KMS-11 (cell line): ENCODE data around the gene LYRM9.
"Not testable (repeated sequence)": the region's sequence is repeated elsewhere in the genome, so short reads cannot be mapped to it uniquely, and the experiment has no call there.

Source experiments
- H2AFZ ChIP-seq: fragments of 200-600 bp; sonication (generic); 2 replicates; pipeline ENCODE4 v1.6.1; 2016; ENCODE audit warnings: antibody characterized with exemption, mixed run types, low read depth
- H3K27ac ChIP-seq: fragments of 200-600 bp; sonication (generic); 2 replicates; pipeline ENCODE4 v1.6.1; 2016; ENCODE audit warnings: mild to moderate bottlenecking, mixed run types
- H3K27me3 ChIP-seq: fragments of 200-600 bp; sonication (generic); 2 replicates; pipeline ENCODE4 v1.6.1; 2017; ENCODE audit warnings: mild to moderate bottlenecking, low read depth, mixed run types, moderate library complexity; ENCODE audit not compliant: insufficient read depth
- H3K36me3 ChIP-seq: fragments of 200-600 bp; sonication (generic); 2 replicates; pipeline ENCODE4 v1.6.1; 2017; ENCODE audit warnings: mild to moderate bottlenecking, mixed run types; ENCODE audit not compliant: insufficient read depth
- H3K4me1 ChIP-seq: fragments of 200-600 bp; sonication (generic); 2 replicates; pipeline ENCODE4 v1.6.1; 2016; ENCODE audit warnings: mild to moderate bottlenecking, low read depth, mixed run types; ENCODE audit not compliant: poor library complexity, severe bottlenecking
- H3K4me2 ChIP-seq: fragments of 200-600 bp; sonication (generic); 2 replicates; pipeline ENCODE4 v1.7.0; 2016; ENCODE audit warnings: mild to moderate bottlenecking, mixed run types
- H3K4me3 ChIP-seq: fragments of 200-600 bp; sonication (generic); IDR thresholded peaks from 2 replicates; pipeline ENCODE4 v1.6.1; 2017; ENCODE audit warnings: low read depth, low read length, mixed read lengths; ENCODE audit not compliant: insufficient read depth
- H3K79me2 ChIP-seq: fragments of 200-600 bp; sonication (generic); 2 replicates; pipeline ENCODE4 v1.6.1; 2016; ENCODE audit warnings: low read depth, mixed run types; ENCODE audit not compliant: insufficient read depth
- H3K9ac ChIP-seq: fragments of 200-600 bp; sonication (generic); 2 replicates; pipeline ENCODE4 v1.6.1; 2016; ENCODE audit warnings: mild to moderate bottlenecking, mixed run types
- H4K20me1 ChIP-seq: fragments of 200-600 bp; sonication (generic); 2 replicates; pipeline ENCODE4 v1.6.1; 2016; ENCODE audit warnings: mild to moderate bottlenecking, mixed run types; ENCODE audit not compliant: insufficient read depth
- CTCF ChIP-seq: fragments of 200-600 bp; sonication (generic); conservative IDR thresholded peaks from 2 replicates; pipeline ENCODE4 v1.6.1; 2017; ENCODE audit warnings: low read depth, mild to moderate bottlenecking, antibody characterized with exemption, low read length, moderate library complexity, mixed read lengths

The LYRM9 gene

DNA sequence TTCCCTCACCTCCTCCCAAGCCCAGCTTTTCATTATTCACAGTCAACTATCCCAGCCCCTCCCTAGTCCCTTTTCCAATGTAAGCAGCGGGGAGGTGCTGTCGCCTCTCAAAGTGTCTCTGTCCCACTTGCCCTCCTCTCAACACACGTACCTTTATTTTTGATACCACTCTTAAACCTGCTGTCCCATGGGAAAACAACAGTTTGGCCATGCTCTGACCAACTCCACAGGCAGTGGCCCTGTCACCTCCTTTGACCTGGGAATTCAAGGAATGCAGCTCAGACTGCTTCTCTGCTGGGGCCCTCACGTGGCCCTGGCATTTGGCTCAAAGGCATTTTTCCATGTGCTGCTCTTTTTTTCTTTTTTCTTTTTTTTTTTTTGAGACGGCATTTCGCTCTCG lies 4.2 kb downstream of the LYRM9 start:
- Histone ChIP-seq H3K9ac (no peak overlapping the region), H4K20me1 (no peaks in the 10 kb centered on the region), H3K4me2 (no peak overlapping the region), H3K27ac (no peak overlapping the region), H3K4me1 (peaks cover 10% of the 10 kb centered on the region), H3K36me3 (no peaks in the 10 kb centered on the region), H3K27me3 (no peaks in the 10 kb centered on the region), H3K79me2 (no peaks in the 10 kb centered on the region), H3K4me3 (no peak overlapping the region), H2AFZ (no peak overlapping the region)
- TF ChIP-seq CTCF, result no peak

DNA sequence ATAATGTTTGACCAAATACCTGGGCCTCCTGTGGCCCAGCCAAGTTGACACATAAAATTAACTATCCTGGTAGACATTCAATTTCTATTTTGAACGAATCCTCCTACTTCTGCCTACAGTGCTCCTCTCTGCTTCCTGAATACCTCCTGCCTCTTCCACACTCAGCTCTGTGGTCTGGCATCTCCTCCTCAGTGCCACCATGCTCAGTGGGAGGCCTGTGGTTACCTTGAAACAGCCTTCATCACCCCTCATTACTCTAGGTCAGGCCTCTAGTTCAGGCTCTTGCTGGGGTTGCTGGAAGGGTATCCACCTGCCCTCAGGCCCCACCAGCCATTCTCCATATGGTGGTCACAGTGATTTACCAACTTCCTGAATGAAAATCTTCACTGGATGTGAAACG lies 5.1 kb downstream of the LYRM9 start:
- Histone ChIP-seq H4K20me1 (no peaks in the 10 kb centered on the region), H3K79me2 (no peaks in the 10 kb centered on the region), H3K9ac (no peak overlapping the region), H3K4me2 (no peak overlapping the region), H3K27ac (no peak overlapping the region), H2AFZ (no peak overlapping the region), H3K36me3 (no peaks in the 10 kb centered on the region), H3K4me1 (peaks cover 10% of the 10 kb centered on the region), H3K4me3 (no peak overlapping the region), H3K27me3 (no peaks in the 10 kb centered on the region)
- TF ChIP-seq CTCF, result no peak

DNA sequence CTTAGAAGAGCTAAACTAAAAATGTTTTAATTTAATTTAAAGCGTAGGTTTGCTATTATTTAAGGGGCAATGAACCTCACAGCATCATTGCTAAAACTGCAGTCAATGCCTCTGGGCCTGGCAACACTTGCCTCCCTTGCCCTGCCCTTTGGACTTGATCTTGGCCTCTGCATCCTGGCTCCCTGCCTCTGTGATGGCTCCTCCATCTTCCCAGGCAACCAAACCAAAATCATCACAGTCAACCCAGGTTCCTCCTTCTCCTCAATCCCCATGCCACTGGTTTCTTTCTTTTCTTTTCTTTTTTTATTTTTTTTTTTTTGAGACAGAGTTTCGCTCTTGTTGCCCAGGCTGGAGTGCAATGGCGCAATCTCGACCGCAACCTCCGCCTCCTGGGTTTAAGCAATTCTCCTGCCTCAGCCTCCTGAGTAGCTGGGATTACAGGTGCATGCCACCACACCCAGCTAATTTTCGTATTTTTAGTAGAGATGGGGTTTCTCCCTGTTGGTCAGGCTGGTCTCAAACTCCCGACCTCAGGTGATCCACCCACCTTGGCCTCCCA lies 6.7 kb downstream of the LYRM9 start:
- not testable (repeated sequence) for H2AFZ ChIP-seq, H3K27ac ChIP-seq, H3K4me2 ChIP-seq, H3K4me3 ChIP-seq, H3K36me3 ChIP-seq, H4K20me1 ChIP-seq, H3K27me3 ChIP-seq, H3K9ac ChIP-seq, H3K4me1 ChIP-seq, H3K79me2 ChIP-seq

GRCh38 chr17:27882162-27882840 lies 10.9 kb downstream of the LYRM9 start:
- H3K4me1 ChIP-seq, result no peaks in the 10 kb centered on the region
- H3K27ac ChIP-seq, result no peak overlapping the region
- no peaks in the 10 kb centered on the region for H3K36me3 ChIP-seq
- H3K79me2 ChIP-seq, result no peaks in the 10 kb centered on the region
- H2AFZ ChIP-seq, result no peak overlapping the region
- H4K20me1 ChIP-seq, result no peaks in the 10 kb centered on the region
- H3K27me3 ChIP-seq, result no peaks in the 10 kb centered on the region
- H3K4me3 ChIP-seq, result no peak overlapping the region
- TF ChIP-seq CTCF, result no peak
- H3K4me2 ChIP-seq, result no peak overlapping the region
- H3K9ac ChIP-seq, result no peak overlapping the region

GRCh38 chr17:27879987-27880608 lies 13.1 kb downstream of the LYRM9 start:
- Histone ChIP-seq H3K4me1 (no peaks in the 10 kb centered on the region), H3K4me3 (no peak overlapping the region)

More at GRCh38 chr17:27879987-27880608, 13.1 kb downstream of the LYRM9 start:
- TF ChIP-seq CTCF, result peak; percentile 90
- Histone ChIP-seq H3K27me3 (no peaks in the 10 kb centered on the region), H3K9ac (no peak overlapping the region), H3K79me2 (no peaks in the 10 kb centered on the region), H3K27ac (no peak overlapping the region), H3K36me3 (no peaks in the 10 kb centered on the region), H2AFZ (no peak overlapping the region), H3K4me2 (no peak overlapping the region), H4K20me1 (no peaks in the 10 kb centered on the region)
